NCI-H146 treated with DMSO at 0.1 percent for 48 hours (cell line): ENCODE results near the gene MRPL28.
A peak's percentile ranks its signal among the peaks of the same experiment; 100 is the strongest.
"Not testable (repeated sequence)": the region's sequence is repeated elsewhere in the genome, so short reads cannot be mapped to it uniquely, and the experiment has no call there.

Experiments
- DNase-seq: peaks from one replicate; lab custom pipeline; 2025; ENCODE audit not compliant: unreplicated experiment; lab: John Stamatoyannopoulos, UW

The MRPL28 gene

DNA sequence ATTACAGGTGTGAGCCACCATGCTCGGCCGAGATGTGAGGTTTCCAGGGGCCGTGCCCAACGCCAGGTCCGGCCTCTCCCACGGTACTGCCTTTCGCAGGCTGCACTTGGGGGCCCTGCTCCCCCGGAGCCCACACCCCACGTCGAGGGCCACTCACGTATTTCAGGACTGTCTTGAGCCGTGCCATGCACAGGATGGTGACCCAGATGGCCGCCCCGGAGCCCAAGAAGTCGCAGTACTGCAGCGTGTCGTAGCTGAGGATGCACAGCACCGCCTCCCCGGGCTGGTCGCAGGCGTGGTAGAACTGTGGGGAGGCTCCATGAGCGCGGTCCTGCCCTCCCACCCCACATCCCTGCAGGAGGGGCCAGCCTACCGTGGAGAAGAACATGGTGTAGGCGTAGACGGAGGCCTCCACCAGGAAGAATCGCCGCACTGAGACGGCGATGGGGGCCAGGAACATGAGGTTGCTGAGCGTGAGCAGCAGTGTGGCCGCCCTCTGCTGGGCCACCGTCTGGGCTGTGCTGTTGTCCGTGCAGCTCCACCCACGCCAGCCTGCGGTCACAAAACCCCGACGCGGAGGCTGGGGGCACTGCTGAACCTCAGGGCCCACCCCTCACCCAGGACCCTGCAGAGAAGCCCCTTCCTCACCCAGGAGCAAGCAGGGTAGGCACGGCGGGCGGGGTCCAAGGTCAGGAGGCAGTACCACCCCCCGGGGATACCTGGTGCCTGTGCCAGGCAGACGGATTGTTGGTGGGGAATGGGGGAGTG, 3.7 kb upstream of the MRPL28 start:
- DNase-seq = no peak

DNA sequence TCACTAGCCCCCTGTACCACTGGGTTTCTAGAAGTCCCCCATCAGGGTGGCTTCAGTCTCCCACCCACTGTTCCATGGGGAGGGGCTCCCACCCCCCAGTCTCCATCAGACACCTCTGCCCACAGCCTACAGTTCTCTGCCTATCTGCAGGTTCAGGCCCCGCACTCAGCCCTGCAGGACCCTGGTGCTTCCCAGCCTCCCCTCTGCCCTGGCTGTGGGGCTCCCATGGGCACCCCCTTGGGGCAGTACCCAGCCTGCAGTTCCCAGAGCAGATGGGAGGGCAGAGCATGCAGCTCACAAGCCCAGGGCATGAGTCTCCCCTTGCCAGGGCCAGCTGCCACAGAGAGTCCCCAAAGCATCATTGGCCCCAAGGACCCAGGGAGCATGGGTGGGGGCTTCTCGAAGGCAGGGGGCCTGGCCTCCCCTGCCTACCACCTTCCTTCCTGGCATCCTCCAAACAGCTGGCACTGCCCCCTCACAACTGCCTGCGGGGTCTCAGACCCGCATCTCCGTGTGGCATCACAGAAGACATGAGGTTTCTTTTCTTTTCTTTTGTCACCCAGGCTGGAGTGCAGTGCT, 2.8 kb upstream of the MRPL28 start:
- DNase-seq = no peak

DNA sequence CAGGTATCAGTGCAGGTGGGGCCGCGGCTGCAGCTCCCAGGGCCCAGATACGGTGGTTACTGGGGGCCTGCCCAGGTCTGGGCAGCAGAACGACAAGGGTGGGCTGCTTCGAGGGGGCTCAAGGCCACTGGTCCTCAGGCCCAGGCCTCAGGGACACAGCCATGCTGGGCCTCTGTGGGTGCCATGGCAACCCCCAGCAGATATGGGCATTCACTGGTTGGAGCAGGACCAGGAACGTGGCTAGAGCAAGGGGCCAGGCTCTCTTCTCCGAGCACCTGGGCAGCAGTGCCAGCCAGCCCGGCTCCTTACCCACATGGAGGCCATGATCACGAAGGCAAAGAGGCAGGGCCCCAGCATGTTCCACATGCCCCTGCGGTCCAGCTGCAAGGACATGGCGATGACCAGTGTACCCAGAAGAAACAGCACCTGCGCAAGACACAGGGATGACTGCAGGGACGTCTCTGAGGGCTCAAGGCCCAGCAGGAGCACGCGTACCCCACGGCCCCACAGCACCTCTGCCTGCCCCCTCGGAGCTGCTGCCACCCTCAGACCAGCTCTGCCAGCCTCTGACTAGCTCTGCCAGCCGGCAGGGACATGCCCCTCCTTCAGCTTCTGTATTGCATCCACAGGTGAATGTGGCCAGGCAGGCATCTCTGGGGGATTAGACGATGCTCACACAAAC, 2.1 kb upstream of the MRPL28 start:
- no peak for DNase-seq

DNA sequence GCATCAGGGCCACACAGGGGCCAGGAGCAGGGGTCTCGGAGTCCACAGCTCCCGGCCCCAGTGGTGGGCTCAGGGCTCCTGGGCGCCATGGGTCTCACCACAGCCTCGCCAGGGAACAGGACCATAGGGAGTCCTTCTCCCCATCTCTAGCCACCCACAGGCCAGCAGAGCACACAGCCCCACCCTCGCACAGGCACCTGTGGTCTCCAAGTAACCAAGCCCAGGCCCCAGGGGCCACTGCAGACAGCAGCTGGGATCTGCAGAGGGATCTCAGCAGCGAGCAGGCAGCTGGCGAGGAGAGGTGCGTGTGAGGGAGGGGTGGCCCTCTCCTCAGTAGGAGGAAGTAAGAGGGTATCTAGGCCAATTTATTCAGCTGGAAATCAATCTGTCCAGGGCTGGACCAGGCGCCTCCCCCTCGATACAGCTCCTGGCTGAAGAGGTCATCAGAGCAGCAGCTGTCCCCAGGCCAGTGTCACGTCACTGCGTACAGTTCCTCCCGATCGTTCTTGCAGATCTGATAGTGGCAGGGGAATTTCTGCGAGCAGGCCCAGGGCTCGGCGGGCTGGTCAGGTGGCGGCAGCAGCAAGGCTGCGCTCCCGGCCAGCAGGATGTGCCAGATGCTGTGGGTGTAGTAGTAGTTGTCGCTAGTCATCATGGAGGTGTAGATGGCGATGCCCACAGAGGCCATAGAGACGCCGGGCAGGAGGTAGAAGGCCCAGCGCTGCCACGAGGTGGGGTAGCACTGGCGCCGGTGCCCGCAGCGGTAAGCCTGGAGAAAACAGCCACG, 1.4 kb upstream of the MRPL28 start:
- no peak for DNase-seq

DNA sequence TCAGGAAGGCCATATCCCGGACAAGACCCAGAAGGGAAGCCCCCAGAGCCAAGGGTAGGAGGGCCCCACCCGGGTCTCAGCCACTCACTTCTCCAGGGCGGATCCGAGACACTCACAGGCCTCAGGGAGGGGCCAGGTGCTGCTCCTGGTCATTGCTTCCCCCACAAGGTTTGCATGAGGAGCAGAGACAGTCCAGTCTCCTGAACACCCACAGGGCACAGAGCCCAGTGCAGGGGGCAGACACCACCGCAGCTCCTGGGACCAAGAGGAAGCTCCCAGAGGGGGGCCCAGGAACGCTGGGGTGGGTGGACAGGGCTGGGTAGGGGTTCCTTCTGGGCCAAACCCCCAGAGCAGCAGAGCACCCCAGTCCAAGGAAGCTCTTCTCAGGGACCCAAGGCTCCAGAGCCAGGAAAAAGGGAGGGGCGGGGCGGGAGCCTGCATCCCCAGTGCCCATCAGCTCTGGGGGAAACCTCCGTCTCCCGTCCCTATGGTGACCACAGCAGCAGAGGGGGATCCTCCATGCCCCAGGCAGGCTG, 709 bp upstream of the MRPL28 start:
- DNase-seq = no peak

DNA sequence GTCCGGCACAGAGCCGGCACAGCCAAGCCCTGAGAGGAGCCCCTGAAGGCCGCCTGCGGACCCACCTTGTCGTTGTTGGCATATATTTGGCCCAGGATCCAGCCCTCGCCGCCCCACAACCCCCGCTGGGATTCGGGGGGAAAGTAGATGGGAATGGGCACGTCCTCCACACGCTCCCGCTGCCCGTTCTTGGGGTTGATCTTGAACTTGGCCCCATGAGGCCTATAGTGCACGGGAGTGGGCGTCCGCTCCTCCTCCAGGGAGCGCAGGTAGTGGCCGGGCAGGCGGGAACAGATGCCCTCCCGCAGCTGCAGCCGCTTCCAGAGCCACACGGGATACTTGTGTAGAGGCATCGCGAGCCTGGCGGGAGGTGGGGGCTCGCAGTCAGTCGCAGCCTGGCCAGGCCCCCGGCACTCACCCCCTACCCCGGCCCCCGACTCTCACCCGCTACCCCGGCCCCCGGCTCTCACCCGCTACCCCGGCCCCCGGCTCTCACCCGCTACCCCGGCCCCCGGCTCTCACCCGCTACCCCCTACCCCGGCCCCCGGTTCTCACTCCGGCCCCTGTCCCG, 387 bp downstream of the MRPL28 start:
- no peak for DNase-seq

DNA sequence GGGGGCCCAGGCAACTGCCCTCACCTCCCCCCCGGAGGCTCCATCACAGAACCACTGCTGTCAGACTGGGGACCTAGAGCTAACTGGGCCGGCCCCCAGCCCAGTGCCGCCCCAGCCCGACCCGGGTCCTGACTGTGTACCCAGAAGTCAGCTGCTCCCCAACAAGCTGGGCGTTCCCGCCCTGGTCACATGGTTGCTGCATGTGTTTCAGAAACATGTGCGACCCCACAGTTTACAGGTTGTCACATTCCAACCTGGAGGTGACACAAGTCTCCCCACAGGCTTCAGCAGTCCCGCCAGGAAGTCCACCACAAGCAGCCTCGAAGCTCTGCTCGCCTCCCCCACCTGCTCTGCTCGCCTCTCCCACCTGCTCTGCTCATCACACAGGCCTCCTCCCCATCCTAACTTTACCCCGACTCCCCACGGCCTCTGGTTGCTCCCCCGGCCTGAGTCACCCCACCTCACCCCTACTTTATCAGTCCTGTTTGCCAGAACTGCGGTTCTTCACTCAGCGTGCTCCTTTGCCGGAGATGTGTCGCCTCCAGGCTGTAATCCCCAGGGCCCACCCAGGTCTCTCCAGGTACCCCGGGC, 968 bp downstream of the MRPL28 start:
- DNase-seq = no peak

DNA sequence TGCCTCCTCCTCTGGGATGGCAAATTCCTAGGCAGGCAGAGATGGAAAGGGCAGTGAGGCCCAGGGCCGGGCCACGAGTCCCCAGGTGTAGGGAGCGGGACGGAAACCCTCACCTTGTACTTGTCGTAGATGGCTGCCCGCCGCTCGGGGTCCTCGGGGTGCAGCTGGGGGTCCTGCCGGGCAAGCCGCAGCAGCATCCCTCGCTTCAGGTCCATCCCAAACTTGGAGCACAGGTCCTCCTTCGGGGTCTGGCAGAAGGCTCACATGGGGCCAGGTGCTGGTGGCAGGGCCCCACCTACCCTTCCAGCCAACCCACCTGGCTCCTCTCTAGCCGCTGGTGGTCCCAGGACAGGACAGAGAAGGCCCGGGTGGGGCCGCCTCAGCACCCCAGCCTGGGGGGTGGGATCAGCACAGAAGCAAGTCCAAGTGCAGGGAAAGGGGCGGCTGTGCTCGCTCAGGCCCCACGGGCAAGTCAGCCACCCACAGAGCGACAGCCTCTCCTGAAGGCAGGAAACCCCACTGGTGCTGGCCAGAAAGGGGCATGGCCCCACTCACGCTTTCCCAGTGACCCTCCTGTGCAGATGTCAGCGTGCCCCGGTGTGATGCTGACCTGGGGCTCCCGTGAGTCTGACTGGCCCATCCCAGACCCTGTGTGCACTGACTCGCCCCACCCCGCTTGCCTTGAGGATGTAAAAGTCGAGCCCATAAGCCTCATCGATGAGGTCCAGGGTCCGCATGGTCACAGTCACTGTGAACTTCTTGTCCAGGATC, 1.8 kb downstream of the MRPL28 start:
- no peak for DNase-seq

DNA sequence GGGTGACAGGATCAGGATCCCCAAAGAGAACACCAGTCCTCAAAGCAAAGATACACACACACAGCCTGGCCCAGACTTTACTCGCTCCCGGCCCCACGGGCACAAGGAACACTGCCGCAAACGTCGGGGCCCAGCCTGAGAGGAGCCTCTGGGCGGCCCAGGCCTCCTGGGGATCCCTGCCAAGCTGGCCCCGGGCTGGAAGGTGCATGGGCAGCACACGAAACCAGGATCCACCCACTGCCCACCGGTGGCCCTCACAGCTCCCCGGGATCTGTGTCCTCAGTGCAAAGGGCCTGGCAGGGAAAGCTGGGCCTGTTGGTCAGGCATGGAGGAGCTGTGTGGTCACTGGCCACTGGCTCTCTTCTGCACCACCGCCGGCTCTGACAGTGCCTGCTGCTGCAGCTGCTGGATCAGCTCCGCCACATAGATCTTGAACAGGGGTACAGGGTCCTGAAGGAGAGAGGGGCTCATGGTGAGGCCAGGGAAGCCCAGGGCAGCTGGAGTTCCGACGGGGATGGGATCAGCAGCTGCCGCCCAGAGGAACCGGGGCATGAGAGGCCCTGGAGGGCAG, 2.9 kb downstream of the MRPL28 start:
- no peak for DNase-seq

DNA sequence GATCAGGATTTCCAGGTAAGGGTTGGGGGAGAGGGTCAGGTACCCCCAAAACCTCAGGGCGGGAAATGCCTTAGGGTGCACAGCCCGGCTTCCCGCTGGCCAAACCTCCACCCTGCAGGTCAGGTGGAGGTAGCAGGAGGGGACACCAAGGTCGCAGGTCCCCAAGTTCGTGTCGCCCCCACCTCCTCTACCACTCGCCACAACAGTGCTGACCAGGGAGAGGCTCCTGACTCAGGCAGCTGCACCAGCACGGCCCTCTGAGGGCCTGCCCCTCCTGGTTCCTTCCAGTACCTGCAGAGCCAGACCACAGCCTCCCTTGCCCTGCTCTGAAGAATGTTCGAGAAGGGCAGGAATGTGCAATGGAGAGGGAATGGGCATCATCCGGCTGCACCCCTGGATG, 3.9 kb downstream of the MRPL28 start:
- no peak for DNase-seq

DNA sequence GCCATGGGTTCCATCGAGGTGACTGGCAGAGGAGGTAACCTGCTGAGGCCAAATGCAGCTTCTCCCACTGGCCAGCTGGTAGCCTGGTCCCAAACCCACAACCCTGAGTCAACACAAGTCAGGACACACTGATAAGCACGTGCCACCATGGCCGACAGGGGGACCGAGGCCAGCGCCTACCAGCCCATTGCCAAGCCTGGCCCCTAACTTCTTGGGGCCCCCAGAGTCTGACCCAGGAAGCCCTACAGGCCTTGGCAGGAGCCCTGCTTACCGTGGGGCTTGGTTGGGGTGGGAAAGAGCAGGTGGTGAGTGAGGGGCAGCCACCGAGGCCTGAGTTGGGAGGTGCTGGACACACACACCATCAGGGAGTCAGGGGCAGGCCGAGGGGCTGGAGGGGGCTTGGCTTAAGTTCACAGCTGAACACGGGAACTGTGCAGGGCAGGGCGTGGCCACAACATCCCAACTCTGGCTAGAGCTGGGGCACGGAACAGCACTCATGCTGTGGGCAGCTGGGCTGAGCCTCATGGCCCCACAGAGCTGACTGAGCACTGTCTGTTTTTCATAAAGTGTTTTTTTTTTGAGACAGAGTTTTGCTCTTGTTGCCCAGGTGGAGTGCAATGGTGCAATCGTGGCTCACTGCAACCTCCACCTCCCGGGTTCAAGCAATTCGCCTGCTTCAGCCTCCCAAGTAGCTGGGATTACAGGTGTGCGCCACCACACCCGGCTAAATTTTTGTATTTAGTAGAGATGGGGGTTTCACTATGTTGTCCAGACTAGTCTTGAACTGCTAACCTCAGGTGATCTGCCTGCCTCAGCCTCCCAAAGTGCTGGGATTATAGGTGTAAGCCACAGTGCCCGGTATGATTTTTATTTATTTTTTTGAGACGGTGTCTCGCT, 5.5 kb downstream of the MRPL28 start:
- DNase-seq = no peak

DNA sequence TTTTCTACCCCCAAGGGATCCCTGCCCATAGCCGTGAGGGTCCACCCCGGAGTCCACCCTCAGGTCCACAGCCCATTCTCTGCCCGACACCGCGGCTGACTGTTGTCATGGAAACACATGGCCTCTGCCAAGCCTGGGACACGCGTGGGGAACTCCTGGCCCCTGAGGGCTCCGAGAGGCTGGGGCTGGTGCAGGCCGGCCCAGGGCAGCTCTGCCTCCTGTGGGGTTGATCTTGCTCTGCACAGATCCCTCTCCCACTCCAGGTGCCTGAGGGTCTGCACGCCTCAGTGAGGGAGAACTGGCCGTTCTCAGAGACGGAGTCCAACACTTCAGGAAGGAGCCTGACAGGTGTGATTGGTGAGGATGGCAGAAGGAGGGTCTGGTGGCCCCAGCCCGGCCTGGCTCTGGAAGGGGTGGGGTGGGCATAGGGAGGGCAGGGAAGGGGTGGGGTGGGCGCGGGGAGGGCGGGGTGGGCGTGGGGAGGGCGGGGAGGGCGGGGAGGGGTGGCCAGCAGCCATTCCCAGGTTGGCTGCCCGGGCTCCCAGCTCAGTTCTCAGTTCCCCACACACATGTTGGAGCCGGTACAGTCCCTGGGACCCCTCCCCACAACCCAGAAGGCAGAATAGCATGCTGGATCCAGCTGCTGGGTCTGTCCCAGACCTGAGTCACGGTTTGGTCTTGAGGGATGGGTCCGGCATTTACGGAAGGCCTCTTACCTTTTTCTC, 6.4 kb downstream of the MRPL28 start:
- no peak for DNase-seq

DNA sequence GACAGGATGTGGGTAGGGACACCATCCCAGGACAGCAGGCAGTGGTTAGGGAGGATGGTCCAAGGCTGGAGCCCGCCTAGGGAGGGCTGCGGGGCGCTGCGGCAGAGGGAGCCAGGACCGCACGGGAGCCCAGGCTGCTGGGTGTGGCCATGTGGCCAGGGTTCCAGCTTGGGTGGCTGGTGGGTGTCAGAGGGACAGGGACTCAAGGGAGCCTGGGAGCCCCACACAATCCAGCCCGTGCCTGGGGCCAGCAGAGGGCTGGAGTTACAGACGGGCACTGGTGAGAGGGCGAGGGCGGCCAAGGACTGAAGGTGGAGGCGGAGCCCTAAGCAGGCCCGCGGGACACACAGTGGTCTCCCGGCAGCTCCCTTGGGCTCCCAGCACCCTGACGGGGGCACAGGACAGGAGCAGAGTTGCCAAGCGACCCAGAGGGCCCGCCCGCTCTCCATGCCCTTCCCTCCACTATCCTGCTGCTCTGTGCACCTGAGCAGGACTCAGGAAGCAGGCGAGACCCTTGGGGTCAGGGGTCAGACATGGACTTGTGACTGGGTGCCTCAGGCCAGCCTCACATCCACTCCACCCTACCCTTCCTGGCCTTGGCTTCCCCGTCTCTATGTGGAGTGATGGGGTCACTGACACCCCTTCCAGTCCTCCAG, 7.1 kb downstream of the MRPL28 start:
- DNase-seq = no peak

DNA sequence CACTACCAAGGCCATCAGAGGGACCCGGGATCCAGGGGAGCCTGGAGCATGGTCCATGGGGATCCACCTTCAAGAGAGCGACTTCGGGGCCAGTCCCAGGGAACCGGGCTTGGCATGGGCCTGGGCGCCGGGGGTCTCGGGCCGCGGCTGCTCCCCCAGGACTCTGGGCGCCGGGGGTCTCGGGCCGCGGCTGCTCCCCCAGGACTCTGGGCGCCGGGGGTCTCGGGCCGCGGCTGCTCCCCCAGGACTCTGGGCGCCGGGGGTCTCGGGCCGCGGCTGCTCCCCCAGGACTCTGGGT, 7.7 kb downstream of the MRPL28 start:
- DNase-seq = not testable (repeated sequence)

DNA sequence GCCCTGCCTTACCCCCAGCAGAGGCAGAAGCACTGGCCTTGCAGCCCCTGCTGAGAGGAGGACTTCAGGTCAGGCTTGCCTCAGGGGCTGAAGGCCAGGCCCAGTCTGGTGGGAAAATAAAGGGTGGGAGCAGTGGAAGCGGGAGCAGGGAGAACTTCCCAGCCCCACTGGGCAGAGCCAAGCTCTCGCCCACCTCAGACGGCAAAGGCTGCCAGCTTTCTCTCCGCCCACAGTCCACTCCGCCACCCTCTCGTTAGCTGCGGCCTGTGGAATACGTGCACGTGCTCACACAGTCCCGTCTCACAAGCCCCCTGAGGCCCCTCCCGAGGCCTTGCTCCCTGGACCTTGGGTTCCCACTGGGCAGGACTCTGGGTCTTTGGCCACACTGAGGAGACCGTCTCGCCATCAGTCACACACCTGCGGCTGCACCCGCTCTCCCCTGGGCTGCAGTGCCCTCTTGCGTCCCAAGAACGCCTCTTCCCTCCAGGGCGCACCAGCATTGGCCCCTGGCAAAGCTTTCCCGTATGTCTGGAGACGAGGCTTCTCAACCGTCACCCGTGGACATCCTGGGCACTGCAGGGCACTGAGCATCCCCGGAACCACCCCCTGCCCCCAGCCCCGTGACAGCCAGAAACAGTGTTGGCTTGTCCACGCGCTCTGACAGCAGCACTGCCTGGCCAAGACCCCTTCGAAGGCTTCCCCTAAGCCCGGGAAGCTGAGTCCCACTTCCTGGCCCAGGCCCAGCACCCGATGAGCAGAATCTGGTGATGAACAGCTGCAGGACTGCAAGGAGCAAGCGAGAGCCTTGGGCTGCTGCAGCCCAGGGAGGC, 8.3 kb downstream of the MRPL28 start:
- peak; percentile 86 for DNase-seq

DNA sequence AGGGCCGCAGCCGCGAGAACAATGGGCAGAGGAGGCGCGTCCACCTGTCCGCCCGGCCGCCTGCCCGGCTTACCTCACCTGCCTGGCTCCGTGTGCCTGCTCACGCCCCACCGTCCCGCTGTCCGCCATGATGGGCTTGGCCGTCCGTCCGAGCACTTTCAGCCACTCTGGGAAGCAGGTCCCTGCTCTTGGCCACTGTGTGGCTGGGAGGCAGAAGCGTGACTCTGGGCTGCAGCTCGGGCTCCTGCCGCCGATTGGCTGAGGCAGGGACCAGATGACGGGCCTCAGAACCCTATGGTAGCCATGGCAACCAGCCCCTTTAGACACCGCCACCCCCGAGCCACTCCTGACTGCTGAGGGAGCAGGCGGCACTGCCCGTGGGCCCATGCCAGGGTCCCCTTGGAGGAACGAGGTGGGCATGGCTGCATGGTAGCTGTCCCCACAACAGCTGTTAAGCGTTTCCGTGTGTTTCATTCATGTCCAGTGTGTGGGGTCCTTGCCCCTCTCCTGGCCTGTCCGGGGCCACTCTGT, 8.9 kb downstream of the MRPL28 start:
- DNase-seq = peak; percentile 51
